Measurements from ENCODE around the gene ZNF830.

- TF ChIP-seq CTCF (IDR thresholded peaks at IDR 0.05) (no peak), POLR2A (IDR thresholded peaks at IDR 0.05) (no peak)
Measured at GRCh38 chr17:34916120-34916519, 45.2 kb upstream of the ZNF830 start.
